Measurements from ENCODE around the gene FHDC1. TPM values are rescaled to one million over a fixed set of nuclear protein-coding genes. Genes with fewer than 3 reads are reported as not detected.

The FHDC1 gene
- total and polyA plus RNA-seq, 10 of the 15 experiments (the other 5 are each of a cell fraction or from before 2014, with no cell fraction given): 0.04 to 0.12 (median 0.06) TPM; not detected in 3

GRCh38 chr4:152981278-152981677, 45.2 kb downstream of the FHDC1 start:
- 20% methylated on average over 5 of the region's 5 CpGs for WGBS (ENCODE audit: insufficient coverage, insufficient replicate concordance, low lambda C conversion rate, missing lambda C conversion rate)
- Histone ChIP-seq H3K4me1 (ENCODE audit: control insufficient read depth, insufficient read depth, low read length) (no peaks in the 10 kb centered on the region), H3K36me3 (ENCODE audit: control insufficient read depth in 2 of 2, insufficient read depth in 2 of 2, low read length in 1 of 2) (no peaks in the 10 kb centered on the region), H3K9me3 (replicated peaks; ENCODE audit: control insufficient read depth, insufficient read depth, low read length) (no peaks in the 10 kb centered on the region), H4K20me1 (ENCODE audit: control insufficient read depth, insufficient read depth) (no peaks in the 10 kb centered on the region), H3K4me2 (ENCODE audit: control insufficient read depth, insufficient read depth) (no peak overlapping the region), H3K79me2 (ENCODE audit: control insufficient read depth, insufficient read depth, low read length) (no peaks in the 10 kb centered on the region), H3K4me3 (no peak overlapping the region), H3K27me3 (replicated peaks in 1 of 2; ENCODE audit: control insufficient read depth in 2 of 2, insufficient read depth in 2 of 2, low read length in 1 of 2) (peaks cover 0 to 3% of the 10 kb centered on the region in 2 experiments; a peak in 2 of 4 replicates), H3K9ac (ENCODE audit: control insufficient read depth, insufficient read depth, low read length) (no peak overlapping the region), H2AFZ (ENCODE audit: control insufficient read depth, low read depth, low read length) (no peak overlapping the region), H3K27ac (ENCODE audit: control insufficient read depth, insufficient read depth) (no peak overlapping the region)
- ChIA-PET RAD21 (ENCODE audit: unreplicated experiment) (no interaction called here), POLR2A (no interaction called here), CTCF (no interaction called here), SMC1A (ENCODE audit: uncharacterized antibody, unreplicated experiment) (interaction anchor here (1.6 kb wide), 1 partner anchor 16 kb away, joined by 3 read pairs; no protein-coding TSS in a partner anchor)
- ATAC-seq (no peak), DNase-seq (ENCODE audit: low read depth, low spot score) (no peak), FAIRE-seq (no peak)
- BruUV-seq (replicated peaks): no TSS peak
- TF ChIP-seq BACH1 (IDR thresholded peaks at IDR 0.05; ENCODE audit: borderline replicate concordance) (no peak), RB1 (IDR thresholded peaks at IDR 0.05; ENCODE audit: borderline replicate concordance) (no peak), KAT2A (conservative IDR thresholded peaks at IDR 0.05; ENCODE audit: control insufficient read depth, low read depth, low read length) (no peak), IKZF2 (IDR thresholded peaks at IDR 0.05) (no peak), NFYB (IDR thresholded peaks at IDR 0.05; ENCODE audit: insufficient read depth, low read depth, low read length) (no peak), IRF3 (IDR thresholded peaks at IDR 0.05) (no peak), STAT3 (IDR thresholded peaks at IDR 0.05; ENCODE audit: low read depth, low read length) (no peak), ESRRA (IDR thresholded peaks at IDR 0.05; ENCODE audit: low read length) (no peak), CREB1 (IDR thresholded peaks at IDR 0.05; ENCODE audit: low read depth) (no peak)
- intact Hi-C loops (cut with micrococcal nuclease; ENCODE audit: unreplicated experiment): no loop called here
- in situ Hi-C loops (cut with MboI): no loop called here
